ENCODE measurements around the gene ELOVL2.
A peak's percentile ranks its signal among the peaks of the same experiment; 100 is the strongest.

Gene ELOVL2

GRCh38 chr6:10956776-10957175 lies 87.3 kb downstream of the ELOVL2 start:
- DNase-seq (ENCODE audit: low spot score), result no peak
- TF ChIP-seq CTCF (IDR thresholded peaks at IDR 0.05; ENCODE audit: extremely low read depth, insufficient read depth, missing control alignments), result no peak
- in situ Hi-C loops (cut with MboI; ENCODE audit: low pct_unique_long_range_greater_than_20kb, low sequenced_read_pairs, unreplicated experiment), result loop anchor here (10.0 to 25.0 kb wide), 2 partner anchors 108 to 531 kb away; no protein-coding TSS in a partner anchor

- peak; percentile 90 for TF ChIP-seq CTCF (IDR thresholded peaks at IDR 0.05; ENCODE audit: extremely low read depth, insufficient read depth, missing control alignments)
- in situ Hi-C loops (cut with MboI; ENCODE audit: low pct_unique_long_range_greater_than_20kb, low sequenced_read_pairs, unreplicated experiment), result loop anchor here (10.0 to 25.0 kb wide), 2 partner anchors 110 to 533 kb away; no protein-coding TSS in a partner anchor
- peak; percentile 69 for DNase-seq (ENCODE audit: low spot score)
Observed at GRCh38 chr6:10954590-10955010, 89.5 kb downstream of the ELOVL2 start.

GRCh38 chr6:10951675-10952282 lies 92.3 kb downstream of the ELOVL2 start:
- in situ Hi-C loops (cut with MboI; ENCODE audit: low pct_unique_long_range_greater_than_20kb, low sequenced_read_pairs, unreplicated experiment), result loop anchor here (10.0 to 25.0 kb wide), 2 partner anchors 113 to 536 kb away; no protein-coding TSS in a partner anchor
- peak; percentile 48 for DNase-seq (ENCODE audit: low spot score)
- peak; percentile 61 for TF ChIP-seq CTCF (IDR thresholded peaks at IDR 0.05; ENCODE audit: extremely low read depth, insufficient read depth, missing control alignments)

GRCh38 chr6:10949579-10950490 lies 94.3 kb downstream of the ELOVL2 start:
- TF ChIP-seq CTCF (IDR thresholded peaks at IDR 0.05; ENCODE audit: extremely low read depth, insufficient read depth, missing control alignments), result no peak
- no peak for DNase-seq (ENCODE audit: low spot score)
- in situ Hi-C loops (cut with MboI; ENCODE audit: low pct_unique_long_range_greater_than_20kb, low sequenced_read_pairs, unreplicated experiment), result loop anchor here (10.0 to 25.0 kb wide), 2 partner anchors 115 to 537 kb away; no protein-coding TSS in a partner anchor

- no peak for TF ChIP-seq CTCF (IDR thresholded peaks at IDR 0.05; ENCODE audit: extremely low read depth, insufficient read depth, missing control alignments)
- in situ Hi-C loops (cut with MboI; ENCODE audit: low pct_unique_long_range_greater_than_20kb, low sequenced_read_pairs, unreplicated experiment), result no loop called here
- no peak for DNase-seq (ENCODE audit: low spot score)
Observed at GRCh38 chr6:10947966-10948365, 96.1 kb downstream of the ELOVL2 start.

GRCh38 chr6:10945845-10946244 lies 98.3 kb downstream of the ELOVL2 start:
- DNase-seq (ENCODE audit: low spot score), result no peak
- no peak for TF ChIP-seq CTCF (IDR thresholded peaks at IDR 0.05; ENCODE audit: extremely low read depth, insufficient read depth, missing control alignments)
- in situ Hi-C loops (cut with MboI; ENCODE audit: low pct_unique_long_range_greater_than_20kb, low sequenced_read_pairs, unreplicated experiment), result no loop called here
